ENCODE measurements around the gene KL. TPM values are rescaled to one million over a fixed set of nuclear protein-coding genes. Genes with fewer than 3 reads are reported as not detected.

Gene KL
- total RNA-seq, 1 donor from 2014 or later: 3.6 TPM

DNA sequence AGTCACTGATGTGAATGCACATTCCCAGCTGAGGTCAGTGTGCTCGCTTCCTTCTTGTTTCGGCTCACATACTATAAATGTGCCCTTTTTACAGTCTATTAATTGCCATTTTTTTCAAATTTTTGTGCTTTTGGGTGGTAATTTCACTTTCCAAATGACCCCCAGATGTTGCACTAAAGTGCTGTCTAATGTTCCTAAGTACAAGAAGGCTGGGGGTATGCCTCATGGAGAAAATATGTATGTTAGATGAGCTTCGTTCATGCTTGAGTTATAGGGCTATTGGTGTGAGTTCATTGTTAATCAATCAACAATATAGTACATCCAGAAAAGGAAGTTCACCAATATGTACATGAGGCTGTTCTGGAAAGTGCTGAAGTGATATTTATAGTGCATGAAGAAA, 84.7 kb downstream of the KL start:
- Mint-ChIP-seq H3K36me3 (peaks cover 5% of the 10 kb centered on the region), H3K9me3 (no peaks in the 10 kb centered on the region), H3K4me3 (no peak overlapping the region), H3K4me1 (ENCODE audit: unreplicated experiment) (no peaks in the 10 kb centered on the region), H3K27me3 (no peaks in the 10 kb centered on the region), H3K27ac (no peak overlapping the region)
- no peak for DNase-seq (ENCODE audit: extremely low spot score, unreplicated experiment)
- TF ChIP-seq CTCF (conservative IDR thresholded peaks at IDR 0.05): no peak

GRCh38 chr13:33101835-33102234, 85.6 kb downstream of the KL start:
- Mint-ChIP-seq H3K9me3 (no peaks in the 10 kb centered on the region), H3K27me3 (no peaks in the 10 kb centered on the region)

GRCh38 chr13:33103457-33103856, 87.2 kb downstream of the KL start:
- H3K27ac Mint-ChIP-seq: no peak overlapping the region
- no peak overlapping the region for H3K4me3 Mint-ChIP-seq
- H3K4me1 Mint-ChIP-seq (ENCODE audit: unreplicated experiment): no peaks in the 10 kb centered on the region
- no peak for DNase-seq (ENCODE audit: extremely low spot score, unreplicated experiment)
- no peaks in the 10 kb centered on the region for H3K27me3 Mint-ChIP-seq
- H3K36me3 Mint-ChIP-seq: peaks cover 13% of the 10 kb centered on the region
- no peak for TF ChIP-seq CTCF (conservative IDR thresholded peaks at IDR 0.05)
- H3K9me3 Mint-ChIP-seq: no peaks in the 10 kb centered on the region

More at GRCh38 chr13:33101835-33102234, 85.6 kb downstream of the KL start:
- no peak for TF ChIP-seq CTCF (conservative IDR thresholded peaks at IDR 0.05)
- Mint-ChIP-seq H3K36me3 (peaks cover 13% of the 10 kb centered on the region), H3K4me1 (ENCODE audit: unreplicated experiment) (no peaks in the 10 kb centered on the region), H3K4me3 (no peak overlapping the region), H3K27ac (no peak overlapping the region)
- no peak for DNase-seq (ENCODE audit: extremely low spot score, unreplicated experiment)

GRCh38 chr13:33105387-33106005, 89.3 kb downstream of the KL start:
- TF ChIP-seq CTCF (conservative IDR thresholded peaks at IDR 0.05): no peak
- no peak overlapping the region for H3K27ac Mint-ChIP-seq

GRCh38 chr13:33106656-33107360, 90.6 kb downstream of the KL start:
- Mint-ChIP-seq H3K9me3 (no peaks in the 10 kb centered on the region), H3K27me3 (no peaks in the 10 kb centered on the region), H3K27ac (no peak overlapping the region), H3K4me3 (no peak overlapping the region), H3K4me1 (ENCODE audit: unreplicated experiment) (peaks cover 9% of the 10 kb centered on the region), H3K36me3 (peaks cover 18% of the 10 kb centered on the region)
- TF ChIP-seq CTCF (conservative IDR thresholded peaks at IDR 0.05): no peak
- no peak for DNase-seq (ENCODE audit: extremely low spot score, unreplicated experiment)

More at GRCh38 chr13:33105387-33106005, 89.3 kb downstream of the KL start:
- H3K4me1 Mint-ChIP-seq (ENCODE audit: unreplicated experiment): no peaks in the 10 kb centered on the region
- no peaks in the 10 kb centered on the region for H3K27me3 Mint-ChIP-seq
- no peak overlapping the region for H3K4me3 Mint-ChIP-seq
- no peak for DNase-seq (ENCODE audit: extremely low spot score, unreplicated experiment)
- peaks cover 13% of the 10 kb centered on the region for H3K36me3 Mint-ChIP-seq
- no peaks in the 10 kb centered on the region for H3K9me3 Mint-ChIP-seq
